Neural progenitor cell (in vitro differentiated cells): ENCODE data around the gene FFAR3. TPM values are rescaled to one million over a fixed set of nuclear protein-coding genes. Genes with fewer than 3 reads are reported as not detected.

Experiments used
- DNase-seq: peaks from one replicate; pipeline ENCODE4 v3.0.0-alpha.2; 2016; ENCODE audit warnings: low spot score
- H2AFZ ChIP-seq: fragments of 200-600 bp; sonication (generic); replicated peaks from 2 replicates; pipeline ENCODE4 v1.6.1; 2016; ENCODE audit warnings: antibody characterized with exemption
- H3F3A ChIP-seq: fragments of 200-600 bp; sonication (generic); 2 replicates; pipeline ENCODE4 v1.6.1; 2016; ENCODE audit warnings: antibody characterized with exemption, low read depth
- H3K27ac ChIP-seq: fragments of 200-600 bp; sonication (generic); 2 replicates; pipeline ENCODE4 v1.5.1; 2016; ENCODE audit warnings: mild to moderate bottlenecking
- H3K27me3 ChIP-seq: fragments of 200-600 bp; sonication (generic); 2 replicates; pipeline ENCODE4 v1.6.1; 2016; ENCODE audit warnings: mild to moderate bottlenecking, moderate library complexity
- H3K36me3 ChIP-seq: fragments of 200-600 bp; sonication (generic); 2 replicates; pipeline ENCODE4 v1.5.1; 2016
- H3K4me1 ChIP-seq: fragments of 200-600 bp; sonication (generic); 2 replicates; pipeline ENCODE4 v1.6.1; 2016; ENCODE audit warnings: mixed run types
- H3K4me2 ChIP-seq: fragments of 200-600 bp; sonication (generic); 2 replicates; pipeline ENCODE4 v1.6.1; 2016
- H3K4me3 ChIP-seq: fragments of 200-600 bp; sonication (generic); 2 replicates; pipeline ENCODE4 v1.5.1; 2016
- H3K79me2 ChIP-seq: fragments of 200-600 bp; sonication (generic); 2 replicates; pipeline ENCODE4 v1.6.1; 2016; ENCODE audit warnings: low read depth
- H3K9ac ChIP-seq: fragments of 200-600 bp; sonication (generic); 2 replicates; pipeline ENCODE4 v1.6.1; 2016
- H3K9me3 ChIP-seq: fragments of 200-600 bp; sonication (generic); 2 replicates; pipeline ENCODE4 v1.5.1; 2016; ENCODE audit warnings: low read depth
- H4K20me1 ChIP-seq: fragments of 200-600 bp; sonication (generic); 2 replicates; pipeline ENCODE4 v1.6.1; 2016; ENCODE audit warnings: low read depth
- H3K27ac Mint-ChIP-seq: 3 replicates; pipeline ENCODE4 v1.8.0; 2021; ENCODE audit warnings: mixed read lengths
- H3K27me3 Mint-ChIP-seq: 2 replicates; pipeline ENCODE4 v1.8.0; 2022; ENCODE audit warnings: low read depth, mild to moderate bottlenecking, inconsistent platforms, moderate library complexity, mixed read lengths; ENCODE audit not compliant: insufficient read depth
- H3K36me3 Mint-ChIP-seq: 3 replicates; pipeline ENCODE4 v1.8.0; 2021; ENCODE audit warnings: mixed read lengths
- H3K4me1 Mint-ChIP-seq: 3 replicates; pipeline ENCODE4 v1.8.0; 2021; ENCODE audit warnings: mixed read lengths
- H3K4me3 Mint-ChIP-seq: 3 replicates; pipeline ENCODE4 v1.8.0; 2021; ENCODE audit warnings: mild to moderate bottlenecking, moderate library complexity, mixed read lengths
- H3K9me3 Mint-ChIP-seq: 3 replicates; pipeline ENCODE4 v1.8.0; 2020; ENCODE audit warnings: mixed read lengths
- CTCF ChIP-seq: fragments of 200-600 bp; sonication (generic); IDR thresholded peaks from 2 replicates; pipeline ENCODE4 v1.5.1; 2017; ENCODE audit warnings: antibody characterized with exemption, mild to moderate bottlenecking
- EZH2 ChIP-seq: fragments of 200-600 bp; sonication (generic); IDR thresholded peaks from 2 replicates; pipeline ENCODE4 v1.6.1; 2017; ENCODE audit warnings: antibody characterized with exemption, mild to moderate bottlenecking, moderate library complexity
- EZH2phosphoT487 ChIP-seq: fragments of 200-600 bp; sonication (generic); IDR thresholded peaks from 2 replicates; pipeline ENCODE4 v1.6.1; 2017; ENCODE audit warnings: antibody characterized with exemption
- total RNA-seq: library from RNA; depleted of rRNA; stranded (reverse); fragments of >200 nt; gene quantifications from 2 replicates; pipeline ENCODE4 v1.2.3, GENCODE V29; 2015; ENCODE audit warnings: low replicate concordance

FFAR3 gene
- not detected in 2 replicates for total RNA-seq

GRCh38 chr19:35357867-35358573 is at the start of gene FFAR3:
Gene FFAR3 (plus strand): TSS chr19:35358460. CDS start chr19:35358891, 431 bp downstream.
- Histone ChIP-seq H3K9me3 (no peaks in the 10 kb centered on the region), H2AFZ (no peak within 1 kb of the TSS), H3K4me1 (no peaks in the 10 kb centered on the region), H3K36me3 (no peaks in the 10 kb centered on the region), H3K4me2 (no peak within 1 kb of the TSS), H4K20me1 (no peaks in the 10 kb centered on the region), H3K9ac (no peak within 1 kb of the TSS), H3K27me3 (peaks cover 3% of the 10 kb centered on the region), H3F3A (no peaks in the 10 kb centered on the region), H3K4me3 (no peak within 1 kb of the TSS), H3K27ac (no peak within 1 kb of the TSS), H3K79me2 (no peaks in the 10 kb centered on the region)
- Mint-ChIP-seq H3K27ac (no peak within 1 kb of the TSS), H3K4me1 (no peaks in the 10 kb centered on the region), H3K27me3 (no peaks in the 10 kb centered on the region), H3K4me3 (no peak within 1 kb of the TSS), H3K36me3 (no peaks in the 10 kb centered on the region), H3K9me3 (no peaks in the 10 kb centered on the region)
- no peak for DNase-seq
- no peak for TF ChIP-seq CTCF
- TF ChIP-seq EZH2 = no peak
- TF ChIP-seq EZH2phosphoT487 = no peak

GRCh38 chr19:35308910-35309309 is 49.4 kb upstream of the FFAR3 start:
- Histone ChIP-seq H3K4me3 (no peak overlapping the region), H2AFZ (no peak overlapping the region), H3F3A (no peaks in the 10 kb centered on the region), H3K36me3 (no peaks in the 10 kb centered on the region), H4K20me1 (no peaks in the 10 kb centered on the region), H3K4me2 (no peak overlapping the region), H3K9me3 (no peaks in the 10 kb centered on the region), H3K79me2 (no peaks in the 10 kb centered on the region), H3K4me1 (no peaks in the 10 kb centered on the region), H3K27ac (no peak overlapping the region), H3K9ac (no peak overlapping the region), H3K27me3 (no peaks in the 10 kb centered on the region)
- TF ChIP-seq EZH2 = no peak
- TF ChIP-seq CTCF = no peak
- no peak for TF ChIP-seq EZH2phosphoT487
- DNase-seq = no peak
- H3K9me3 Mint-ChIP-seq = no peaks in the 10 kb centered on the region
- peaks cover 12% of the 10 kb centered on the region for H3K27me3 Mint-ChIP-seq
- H3K4me1 Mint-ChIP-seq = peaks cover 14% of the 10 kb centered on the region
- peak overlapping the region; percentile 34 for H3K4me3 Mint-ChIP-seq
- no peaks in the 10 kb centered on the region for H3K36me3 Mint-ChIP-seq
- peak overlapping the region; percentile 53 for H3K27ac Mint-ChIP-seq

GRCh38 chr19:35309481-35310279 is 48.6 kb upstream of the FFAR3 start:
- Mint-ChIP-seq H3K36me3 (no peaks in the 10 kb centered on the region), H3K4me3 (no peak overlapping the region), H3K9me3 (no peaks in the 10 kb centered on the region), H3K4me1 (peaks cover 12% of the 10 kb centered on the region), H3K27me3 (peaks cover 15% of the 10 kb centered on the region), H3K27ac (no peak overlapping the region)
- Histone ChIP-seq H3K9me3 (no peaks in the 10 kb centered on the region), H3K36me3 (no peaks in the 10 kb centered on the region), H3K9ac (no peak overlapping the region), H3K27me3 (no peaks in the 10 kb centered on the region), H3F3A (no peaks in the 10 kb centered on the region), H2AFZ (no peak overlapping the region), H4K20me1 (no peaks in the 10 kb centered on the region), H3K27ac (no peak overlapping the region), H3K4me3 (no peak overlapping the region), H3K79me2 (no peaks in the 10 kb centered on the region), H3K4me2 (no peak overlapping the region), H3K4me1 (no peaks in the 10 kb centered on the region)
- TF ChIP-seq EZH2phosphoT487 (no peak), CTCF (no peak), EZH2 (no peak)
- no peak for DNase-seq
